HG03064 (cell line): ENCODE data around the gene INTS6L.
"Not testable (repeated sequence)": the region's sequence is repeated elsewhere in the genome, so short reads cannot be mapped to it uniquely, and the experiment has no call there.

ENCODE experiments used
- ATAC-seq: cut with Tn5 transposase; IDR thresholded peaks from one replicate; pipeline ENCODE4 v1.9.1; 2021; ENCODE audit warnings: low read depth; ENCODE audit not compliant: unreplicated experiment

Gene INTS6L

DNA sequence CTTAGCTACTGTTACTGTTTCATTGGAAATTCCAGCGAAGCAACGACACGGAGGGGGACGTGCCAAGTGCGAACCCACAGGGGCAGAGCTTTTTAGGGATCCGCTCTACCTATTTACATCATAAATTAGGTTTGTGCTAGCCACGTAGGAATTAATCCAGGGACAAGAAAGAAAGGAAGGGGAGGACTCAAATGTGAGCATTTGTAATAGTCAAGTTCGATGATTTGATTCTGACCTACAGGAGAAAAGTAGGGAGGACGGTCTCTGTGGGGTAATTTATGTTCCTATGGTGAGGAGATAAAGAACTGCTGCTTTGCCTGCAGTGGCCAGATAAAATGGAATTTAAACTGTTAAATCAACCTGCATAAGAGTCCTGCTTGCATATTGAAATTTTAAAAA, 1.7 kb downstream of the INTS6L start:
- ATAC-seq: no peak

DNA sequence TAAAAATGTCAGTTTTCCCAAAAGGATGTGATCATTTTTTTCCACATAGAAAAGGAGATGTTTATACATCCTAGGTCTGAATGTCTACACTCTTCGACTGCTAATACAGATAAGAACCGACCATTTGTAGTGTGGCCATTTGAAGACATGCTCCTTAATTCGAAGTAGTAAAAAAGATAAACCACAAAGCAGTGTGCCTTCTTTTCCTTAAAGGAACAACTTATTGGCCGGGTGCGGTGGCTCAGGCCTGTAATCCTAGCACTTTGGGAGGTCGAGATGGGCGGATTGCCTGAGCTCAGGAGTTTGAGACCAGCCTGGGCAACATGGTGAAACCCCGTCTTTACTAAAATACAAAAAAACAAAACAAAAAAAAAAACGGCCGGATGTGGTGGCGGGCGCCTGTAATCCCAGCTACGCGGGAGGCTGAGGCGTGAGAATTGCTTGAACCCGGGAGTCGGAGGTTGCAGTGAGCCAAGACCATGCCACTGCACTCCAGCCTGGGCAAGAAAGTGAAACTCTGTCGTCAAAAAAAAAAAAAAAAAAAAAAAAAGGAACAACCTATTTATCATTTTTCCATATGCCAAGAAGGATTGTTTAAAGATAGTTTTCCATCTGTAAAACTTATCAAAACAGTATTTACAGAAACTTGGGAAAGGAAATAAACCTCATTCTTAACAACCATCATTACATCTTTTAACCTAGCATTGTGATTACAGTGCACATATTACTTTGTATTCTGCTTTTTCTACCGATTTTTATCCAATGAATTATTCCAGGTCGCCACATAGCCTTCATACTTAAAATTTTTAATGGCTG, 2.6 kb downstream of the INTS6L start:
- no peak for ATAC-seq

DNA sequence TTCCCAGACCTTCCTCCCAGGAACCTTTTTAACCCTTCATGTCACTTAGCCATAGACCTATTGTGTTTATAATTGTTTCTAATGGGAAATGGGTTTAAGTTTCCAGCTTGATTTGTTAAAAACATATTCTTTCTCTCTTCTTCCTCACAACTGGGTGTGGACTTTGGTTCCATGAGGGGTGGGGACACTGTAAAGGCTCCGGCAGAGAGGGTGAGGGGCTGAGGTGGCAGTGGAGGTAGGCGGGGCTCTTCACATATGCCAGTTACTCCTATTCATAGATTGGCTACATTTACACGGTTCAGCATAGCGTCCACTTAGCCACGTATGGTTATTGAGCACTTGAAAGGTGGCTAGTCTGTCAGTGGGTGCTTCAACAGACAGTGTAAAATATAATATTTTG, 7.8 kb downstream of the INTS6L start:
- ATAC-seq: no peak

DNA sequence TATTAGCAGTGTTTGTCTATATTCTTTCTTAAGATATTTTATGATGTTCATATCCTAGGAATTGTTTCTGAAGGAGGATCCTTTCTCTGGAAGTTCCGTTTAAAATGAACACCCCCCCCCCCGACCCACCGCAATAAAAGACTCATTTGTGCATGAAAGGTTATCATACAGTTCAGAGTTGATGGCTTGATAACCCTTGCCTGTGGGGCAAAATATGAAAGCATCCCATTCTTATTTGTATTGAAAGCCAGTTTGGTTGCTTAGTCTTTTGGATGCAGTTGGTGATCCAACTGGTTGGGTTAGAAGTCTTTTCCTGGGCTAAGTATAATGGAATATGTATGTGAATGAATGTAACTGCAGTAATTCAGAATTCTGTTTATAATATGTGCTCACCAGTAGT, 8.3 kb downstream of the INTS6L start:
- no peak for ATAC-seq

DNA sequence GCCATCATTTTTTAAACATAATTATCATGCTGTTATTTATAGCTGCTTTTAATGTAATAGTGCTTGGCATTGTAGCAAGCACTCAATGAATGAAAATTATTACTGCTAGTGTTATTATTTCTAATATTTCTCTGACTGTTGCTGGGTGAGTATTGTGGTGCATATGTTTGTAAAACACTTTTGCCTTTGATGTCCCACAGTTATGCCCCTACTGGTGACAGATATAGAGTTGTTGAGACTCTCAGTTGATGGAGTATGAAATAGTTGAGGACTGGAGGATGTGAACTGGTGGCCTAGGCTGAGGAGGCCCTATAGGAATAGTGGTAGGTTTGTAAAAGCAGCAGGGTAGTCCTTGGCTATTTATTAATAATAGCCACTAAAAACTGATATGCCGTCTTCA, 9.6 kb downstream of the INTS6L start:
- ATAC-seq: no peak

DNA sequence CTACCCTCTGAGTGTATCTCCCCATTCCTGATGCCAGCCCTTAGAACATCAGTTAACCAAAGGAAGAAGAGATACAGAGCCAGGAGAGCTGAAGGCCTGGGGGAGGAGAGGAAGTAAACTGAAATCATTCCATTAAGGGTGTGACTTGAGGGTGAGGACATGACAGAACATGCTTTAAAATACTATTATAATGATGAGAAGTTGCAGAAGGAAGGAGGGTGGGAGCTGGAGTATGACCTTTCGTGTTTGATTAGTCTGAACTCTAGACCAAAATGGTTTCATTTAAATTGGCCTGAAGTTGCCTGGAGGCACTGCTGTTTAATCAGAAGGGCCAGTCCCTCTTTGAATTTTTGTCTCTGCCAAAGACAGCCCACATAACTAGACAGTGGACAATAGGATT, 11.4 kb downstream of the INTS6L start:
- no peak for ATAC-seq

DNA sequence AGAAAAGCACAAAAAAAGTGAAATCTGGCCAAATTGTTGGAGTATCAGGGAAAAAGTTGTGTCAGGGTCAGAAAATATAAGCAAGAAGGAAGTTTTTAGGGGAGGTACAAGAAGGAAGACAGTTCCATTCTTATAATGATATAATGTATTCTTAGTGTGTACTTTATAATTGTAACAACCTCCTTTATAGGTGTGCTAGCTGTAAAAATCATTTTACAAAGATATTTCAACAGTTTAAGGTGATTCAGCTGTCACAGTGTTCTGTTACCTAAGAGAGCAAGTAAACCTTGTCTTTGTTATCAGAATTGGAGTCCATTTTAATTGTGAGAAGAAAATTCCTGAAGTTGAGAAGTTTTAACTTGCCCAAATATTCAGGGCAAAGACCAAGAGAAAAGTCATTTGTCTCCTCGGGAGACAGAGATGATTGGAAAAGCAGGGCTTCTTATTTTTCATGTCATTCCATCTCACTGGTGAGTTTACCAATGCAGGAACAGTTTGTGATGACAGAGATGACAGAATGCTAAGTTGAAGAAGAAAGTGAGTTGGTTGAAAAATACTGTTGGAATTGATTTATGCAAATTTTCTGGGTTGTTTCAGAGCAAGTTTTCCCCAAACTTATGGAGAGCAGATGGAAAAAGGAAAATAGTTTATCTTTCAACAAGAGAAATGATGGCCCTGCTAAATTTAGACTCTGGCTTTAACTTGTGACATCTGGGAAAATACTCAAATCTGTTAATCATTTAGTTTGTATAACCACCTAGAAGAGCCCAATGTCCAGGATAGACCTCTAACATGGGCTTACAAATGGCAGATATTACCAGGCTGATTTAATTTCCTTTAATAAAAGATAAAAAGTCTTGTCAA, 14.8 kb downstream of the INTS6L start:
- ATAC-seq: no peak

DNA sequence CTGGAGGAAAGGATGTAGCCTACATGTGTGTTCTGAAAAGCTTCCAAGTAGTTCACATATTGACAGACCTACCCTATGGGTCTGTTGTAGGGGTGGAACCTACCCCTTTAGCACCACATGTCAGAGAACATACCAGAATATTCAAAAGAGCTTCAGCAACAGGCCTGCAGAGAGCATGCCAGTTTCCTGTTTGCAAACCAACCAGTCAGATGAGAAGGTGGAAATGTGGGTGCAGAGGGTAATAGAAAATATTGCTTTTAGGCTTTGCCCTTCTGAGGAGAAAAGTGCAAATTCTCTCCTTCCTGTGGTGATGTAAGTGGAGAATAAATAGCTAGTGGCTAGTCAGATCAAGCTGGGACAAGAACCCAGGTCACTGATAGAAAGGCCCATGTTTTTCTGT, 16.4 kb downstream of the INTS6L start:
- ATAC-seq: no peak

DNA sequence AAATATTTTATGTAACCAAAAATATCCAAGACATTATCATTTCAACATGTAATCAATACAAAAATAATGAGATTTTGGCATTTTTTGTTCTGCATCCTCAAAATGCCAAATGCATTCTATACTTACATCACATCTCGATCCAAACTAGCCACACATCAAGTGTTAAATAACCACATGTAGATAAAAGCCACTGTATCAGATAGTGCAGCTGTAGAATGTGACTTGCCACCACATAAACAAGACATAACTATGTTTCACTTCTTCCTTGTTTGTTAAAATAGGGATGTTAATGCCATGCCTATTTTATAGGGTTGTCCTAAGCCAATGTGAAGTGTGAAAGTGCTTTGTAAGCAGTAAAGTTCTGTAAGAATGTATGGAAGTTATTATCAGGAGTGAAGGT, 20.9 kb downstream of the INTS6L start:
- ATAC-seq: no peak

DNA sequence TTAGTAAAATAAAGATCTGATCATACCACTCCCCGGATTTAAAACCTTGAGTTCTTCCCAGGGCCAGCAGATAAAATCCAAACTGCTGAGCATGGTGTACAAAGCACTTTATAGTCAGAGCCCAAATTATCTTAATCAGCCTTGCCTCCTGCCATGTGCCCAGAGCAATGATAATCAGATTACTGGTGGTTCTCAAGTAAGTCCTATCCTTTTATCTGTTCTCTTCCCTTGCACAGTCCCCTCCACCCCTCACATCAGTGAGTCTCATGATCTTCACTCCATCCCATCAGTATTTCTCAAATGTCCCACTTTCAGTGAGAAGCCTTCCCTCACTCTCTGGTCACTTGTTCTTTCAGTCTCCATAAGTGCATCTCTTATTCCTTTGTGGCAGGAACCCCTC, 22.7 kb downstream of the INTS6L start:
- no peak for ATAC-seq

DNA sequence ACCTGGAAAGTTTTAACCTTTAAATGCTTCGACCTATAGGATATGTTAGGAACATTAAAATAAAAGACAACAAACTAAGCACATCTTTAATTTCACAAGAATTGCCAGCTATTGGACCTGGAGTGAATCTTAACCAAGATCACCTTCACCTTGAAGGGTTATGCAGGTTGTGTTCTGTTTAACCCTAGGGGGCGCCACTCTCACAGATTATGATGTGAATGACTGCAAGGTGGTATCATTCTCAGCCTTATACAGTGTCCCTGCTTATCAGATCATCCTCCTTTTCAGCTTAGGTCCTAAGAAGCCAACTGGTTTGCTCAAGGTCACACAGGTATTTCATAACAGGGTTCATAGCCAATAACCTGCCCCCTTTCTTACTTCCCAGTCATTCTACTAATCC, 23.5 kb downstream of the INTS6L start:
- no peak for ATAC-seq

DNA sequence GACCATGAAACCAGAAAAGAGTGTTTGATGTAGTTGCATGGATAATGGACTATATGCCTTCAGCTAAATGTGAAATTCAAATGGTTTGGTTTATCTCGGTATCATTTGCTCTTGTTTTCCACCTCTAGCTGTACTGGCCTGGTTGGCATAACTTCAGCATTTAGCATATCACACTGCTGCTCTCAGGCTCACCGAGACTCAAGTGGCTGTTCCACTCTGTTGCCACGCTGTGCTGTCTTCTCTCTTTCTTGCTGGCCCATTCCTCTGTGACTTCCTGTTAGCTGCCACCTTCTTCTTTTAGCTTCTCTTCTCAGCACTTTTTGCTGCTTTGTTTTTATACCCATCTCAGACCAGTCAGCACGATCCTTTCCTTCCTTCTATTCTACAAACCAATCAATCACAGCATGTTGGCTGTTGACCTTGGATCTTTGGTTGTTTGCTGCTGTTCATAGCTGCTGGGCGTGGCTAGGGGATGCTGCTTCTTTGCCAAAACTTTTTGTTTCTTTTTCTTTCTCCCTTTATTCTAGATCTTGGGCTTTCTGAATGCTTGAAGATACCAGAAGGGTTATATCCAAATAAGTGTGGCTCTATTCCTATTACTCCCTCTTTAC, 24.0 kb downstream of the INTS6L start:
- peak; percentile 72 for ATAC-seq

DNA sequence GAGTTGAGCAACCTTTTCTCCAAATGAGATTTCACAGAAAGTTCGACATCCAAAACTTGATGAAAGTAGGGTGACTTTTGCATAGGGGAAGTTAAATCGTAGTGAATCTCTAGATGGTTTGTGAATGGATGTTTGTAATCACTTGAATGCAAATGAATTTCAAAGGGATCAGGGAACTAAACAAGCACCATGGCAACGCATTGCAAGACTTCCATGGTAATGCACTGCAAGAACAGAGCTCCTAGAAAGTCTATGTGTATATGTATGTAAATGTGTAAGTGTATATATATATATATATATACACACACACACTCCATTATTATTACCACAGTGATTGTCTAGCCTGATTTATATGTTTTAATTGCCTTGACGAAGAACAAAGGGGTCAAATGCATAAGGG, 27.3 kb downstream of the INTS6L start:
- no peak for ATAC-seq

DNA sequence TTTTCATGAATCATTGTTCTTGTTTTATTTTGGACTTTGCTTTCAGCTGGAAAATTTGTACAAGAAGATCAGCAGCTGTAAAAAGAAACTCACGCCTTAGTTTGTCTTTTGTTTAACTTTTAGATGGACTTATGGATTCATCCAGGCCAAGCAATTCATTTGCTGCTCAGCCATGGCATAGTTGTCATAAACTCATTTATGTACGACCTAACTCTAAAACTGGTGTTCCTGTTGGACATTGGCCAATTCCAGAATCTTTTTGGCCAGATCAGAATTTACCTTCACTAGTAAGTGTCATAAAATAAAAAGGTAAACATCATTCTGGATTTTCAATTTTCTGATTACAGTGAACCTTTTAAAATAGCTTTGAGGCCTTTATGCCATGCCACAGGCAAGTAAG, 29.1 kb downstream of the INTS6L start:
- ATAC-seq: no peak

DNA sequence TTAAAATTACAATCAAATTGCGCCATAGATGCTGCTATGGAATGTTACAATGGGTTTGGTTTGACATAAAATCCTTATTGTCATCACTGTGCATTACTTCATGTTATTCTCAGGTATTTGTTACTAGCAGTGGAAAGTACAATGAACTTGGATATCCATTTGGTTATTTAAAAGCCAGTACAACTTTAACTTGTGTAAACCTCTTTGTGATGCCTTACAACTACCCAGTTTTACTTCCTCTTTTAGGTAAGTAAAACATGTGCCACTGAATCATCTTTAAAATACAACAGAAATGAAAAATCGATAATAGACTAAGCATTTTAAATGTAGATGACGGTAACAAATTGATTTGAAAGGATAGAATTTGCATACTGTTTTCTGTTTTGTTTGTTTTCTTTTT, 35.6 kb downstream of the INTS6L start:
- ATAC-seq: no peak

DNA sequence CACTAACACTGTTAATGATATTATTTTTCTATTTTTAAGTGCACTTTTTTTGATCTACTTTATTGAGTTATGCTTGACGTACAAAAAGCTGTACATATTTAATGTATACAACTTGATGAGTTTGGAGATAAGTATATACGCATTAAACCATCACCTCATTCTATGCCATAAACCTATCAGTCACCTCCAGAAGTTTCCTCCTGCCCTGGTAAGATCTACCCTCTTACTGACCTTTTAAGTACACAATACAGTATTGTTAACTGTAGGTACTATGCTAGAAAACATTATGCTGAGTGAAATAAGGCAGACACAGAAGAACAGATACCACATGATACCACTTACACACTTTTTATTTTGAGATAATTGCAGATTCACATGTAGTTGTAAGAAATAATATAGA, 36.9 kb downstream of the INTS6L start:
- ATAC-seq: no peak

DNA sequence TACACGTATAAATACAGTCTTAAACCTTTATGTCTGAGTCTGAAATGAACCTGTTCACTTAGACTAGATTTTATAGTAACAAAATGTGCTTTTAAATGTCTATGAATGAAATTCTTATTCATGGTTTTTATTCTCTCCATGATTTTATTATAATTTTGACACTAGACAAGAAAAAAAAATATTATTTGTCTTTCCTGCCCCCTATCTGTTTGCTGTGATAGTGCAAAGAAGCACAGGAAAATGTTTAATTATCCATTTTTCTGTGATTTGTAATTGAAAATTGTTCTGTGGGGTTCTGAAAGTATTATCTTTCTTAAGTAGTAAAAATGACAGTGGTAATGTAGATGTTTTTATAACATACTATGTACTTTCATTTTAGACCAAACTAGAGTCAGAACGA, 52.0 kb downstream of the INTS6L start:
- ATAC-seq: no peak

DNA sequence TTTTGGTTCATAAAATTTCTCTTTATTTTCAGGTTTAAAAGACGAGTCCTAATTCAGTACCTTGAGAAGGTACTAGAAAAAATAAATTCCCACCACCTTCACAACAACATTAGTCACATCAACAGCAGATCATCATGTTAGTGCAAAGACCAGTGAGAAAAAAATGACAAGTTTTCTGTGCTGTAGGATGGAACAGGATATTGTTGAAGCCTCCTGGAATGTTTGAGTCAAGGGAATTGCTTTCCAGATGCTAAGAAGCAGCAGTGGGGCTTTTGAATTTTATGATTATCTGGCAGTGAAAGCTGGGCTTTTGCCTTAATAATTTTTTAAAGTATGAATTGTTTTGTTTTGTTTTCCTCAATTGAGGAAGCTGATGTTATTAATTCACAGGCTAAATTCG, 61.0 kb downstream of the INTS6L start:
- ATAC-seq: no peak

DNA sequence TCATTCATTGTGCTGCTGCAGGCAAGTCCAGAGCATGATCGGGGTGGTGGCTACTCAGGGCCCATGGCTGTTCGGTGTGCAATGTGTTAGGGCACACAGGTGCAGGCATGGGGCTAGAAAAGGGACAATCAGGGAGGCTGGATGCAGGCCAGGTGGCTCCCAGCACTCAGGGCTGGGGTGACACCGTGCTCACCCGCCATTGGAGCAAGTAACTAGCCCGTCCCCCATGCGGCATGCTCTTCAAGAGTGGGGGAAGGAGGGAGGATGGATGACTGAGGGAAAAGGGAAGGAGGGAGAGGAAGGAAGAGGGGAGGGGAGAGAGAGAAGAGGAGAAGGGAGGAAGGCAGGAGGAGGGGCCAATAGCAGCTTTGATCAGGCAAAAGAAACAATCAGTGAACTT, 64.7 kb downstream of the INTS6L start:
- no peak for ATAC-seq

DNA sequence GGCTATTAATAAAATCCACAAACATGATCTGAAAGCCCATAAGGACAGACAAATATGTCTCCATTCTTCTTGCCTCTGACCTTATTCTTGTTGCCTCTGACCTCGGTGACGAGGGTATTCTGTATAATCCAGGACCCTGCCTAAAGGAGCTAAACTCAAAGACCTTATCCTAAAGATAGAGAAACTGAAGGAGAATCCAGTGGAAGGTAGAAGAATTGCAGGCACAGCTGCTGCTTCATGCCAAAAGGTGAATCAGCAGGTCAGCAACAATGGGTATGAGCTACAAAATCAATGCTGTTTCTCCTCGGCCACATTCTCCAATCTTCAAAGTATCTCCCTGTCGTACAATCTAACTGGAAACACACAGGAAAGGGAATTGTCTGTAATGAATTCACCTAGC, 71.4 kb downstream of the INTS6L start:
- no peak for ATAC-seq

DNA sequence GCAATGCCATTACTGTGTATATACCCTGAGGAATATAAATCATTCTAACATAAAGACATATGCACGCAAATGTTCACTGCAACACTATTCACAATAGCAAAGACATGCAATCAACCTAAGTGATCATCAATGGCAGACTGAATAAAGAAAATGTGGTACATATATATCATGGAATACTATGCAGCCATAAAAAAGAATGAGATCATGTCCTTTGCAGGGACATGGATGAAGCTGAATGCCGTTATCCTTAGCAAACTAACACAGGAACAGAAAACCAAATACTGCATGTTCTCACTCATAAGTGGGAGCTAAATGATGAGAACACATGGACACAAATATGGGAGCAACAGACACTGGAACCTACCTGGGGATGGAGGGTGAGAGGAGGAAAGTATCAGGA, 73.6 kb downstream of the INTS6L start:
- ATAC-seq: not testable (repeated sequence)

DNA sequence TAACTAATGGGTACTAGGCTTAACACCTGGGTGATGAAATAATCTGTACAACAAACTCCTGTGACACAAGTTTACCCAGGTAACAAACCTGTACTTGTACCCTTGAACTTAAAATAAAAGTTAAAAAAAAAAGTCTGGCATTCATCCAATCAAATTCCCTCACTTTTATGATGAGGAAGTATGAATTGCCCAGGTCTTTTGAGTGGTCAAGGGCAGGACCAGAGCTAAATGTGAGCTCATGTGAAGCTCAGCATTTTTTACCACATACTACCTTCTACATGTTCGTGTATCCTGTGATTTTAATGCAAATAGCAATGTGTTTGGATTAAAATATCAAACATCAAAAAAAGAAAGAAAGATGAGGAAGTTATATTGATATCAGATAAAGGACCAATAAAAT, 74.0 kb downstream of the INTS6L start:
- ATAC-seq: not testable (repeated sequence)
